ENCODE data around the gene ZNF440.
A peak's percentile ranks its signal among the peaks of the same experiment; 100 is the strongest.
"Not testable (repeated sequence)": the region's sequence is repeated elsewhere in the genome, so short reads cannot be mapped to it uniquely, and the experiment has no call there.

ZNF440 gene

DNA sequence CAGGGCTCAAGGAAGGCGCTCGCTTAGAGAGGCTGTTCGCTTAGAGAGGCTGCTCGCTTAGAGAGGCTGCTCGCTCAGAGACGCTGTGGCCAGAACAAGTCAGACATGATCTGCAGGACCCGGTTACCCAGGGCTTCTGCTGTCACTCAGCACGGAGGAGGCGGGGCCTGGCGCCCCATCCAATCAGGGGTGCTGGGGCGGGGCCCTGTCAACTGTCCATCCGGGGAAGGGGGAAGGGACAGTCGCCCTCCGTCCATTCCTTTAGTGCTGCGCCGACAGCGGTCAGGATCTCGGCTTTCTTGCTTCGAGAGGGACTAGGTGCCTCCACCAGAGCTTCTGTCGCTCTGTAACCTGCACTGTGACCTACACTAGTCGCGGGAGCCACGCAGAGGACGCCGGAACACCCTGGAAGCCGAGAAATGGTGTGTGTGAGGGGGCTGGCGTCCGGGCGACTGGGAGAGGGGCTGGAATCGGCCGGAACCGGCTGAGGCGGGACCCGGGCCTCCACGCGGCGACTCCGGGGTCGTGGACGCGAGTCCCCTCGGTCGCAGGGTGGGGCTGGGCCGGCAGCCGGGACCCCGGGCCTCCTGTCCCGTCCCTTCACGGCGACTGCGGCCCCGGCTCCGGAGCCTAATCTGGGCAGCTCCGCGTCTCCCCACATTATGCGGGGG lies at the start of gene ZNF440:
Gene ZNF440 (plus strand): TSS at position 245 of the 671 bp plus-strand sequence. CDS start 175 bp downstream, at position 420.
- Histone ChIP-seq H3K4me3 (ENCODE audit: low read length in 2 of 2) (peak within 1 kb of the TSS; percentile 69 to 98), H3K9ac (ENCODE audit: low read length in 2 of 2) (peak within 1 kb of the TSS; percentile 84 to 95), H3K27me3 (ENCODE audit: control insufficient read depth in 1 of 2, insufficient read depth in 2 of 2, low read length in 2 of 2) (no peaks in the 10 kb centered on the region), H3K27ac (ENCODE audit: low read length) (peak within 1 kb of the TSS; percentile 87), H3K4me1 (ENCODE audit: control insufficient read depth, insufficient read depth, low read length) (peaks cover 10% of the 10 kb centered on the region), H3K9me3 (ENCODE audit: control insufficient read depth in 2 of 2, low read length in 2 of 2) (no peaks in the 10 kb centered on the region), H3K36me3 (ENCODE audit: control insufficient read depth in 2 of 2, insufficient read depth in 2 of 2, low read length in 2 of 2) (no peaks in the 10 kb centered on the region)

DNA sequence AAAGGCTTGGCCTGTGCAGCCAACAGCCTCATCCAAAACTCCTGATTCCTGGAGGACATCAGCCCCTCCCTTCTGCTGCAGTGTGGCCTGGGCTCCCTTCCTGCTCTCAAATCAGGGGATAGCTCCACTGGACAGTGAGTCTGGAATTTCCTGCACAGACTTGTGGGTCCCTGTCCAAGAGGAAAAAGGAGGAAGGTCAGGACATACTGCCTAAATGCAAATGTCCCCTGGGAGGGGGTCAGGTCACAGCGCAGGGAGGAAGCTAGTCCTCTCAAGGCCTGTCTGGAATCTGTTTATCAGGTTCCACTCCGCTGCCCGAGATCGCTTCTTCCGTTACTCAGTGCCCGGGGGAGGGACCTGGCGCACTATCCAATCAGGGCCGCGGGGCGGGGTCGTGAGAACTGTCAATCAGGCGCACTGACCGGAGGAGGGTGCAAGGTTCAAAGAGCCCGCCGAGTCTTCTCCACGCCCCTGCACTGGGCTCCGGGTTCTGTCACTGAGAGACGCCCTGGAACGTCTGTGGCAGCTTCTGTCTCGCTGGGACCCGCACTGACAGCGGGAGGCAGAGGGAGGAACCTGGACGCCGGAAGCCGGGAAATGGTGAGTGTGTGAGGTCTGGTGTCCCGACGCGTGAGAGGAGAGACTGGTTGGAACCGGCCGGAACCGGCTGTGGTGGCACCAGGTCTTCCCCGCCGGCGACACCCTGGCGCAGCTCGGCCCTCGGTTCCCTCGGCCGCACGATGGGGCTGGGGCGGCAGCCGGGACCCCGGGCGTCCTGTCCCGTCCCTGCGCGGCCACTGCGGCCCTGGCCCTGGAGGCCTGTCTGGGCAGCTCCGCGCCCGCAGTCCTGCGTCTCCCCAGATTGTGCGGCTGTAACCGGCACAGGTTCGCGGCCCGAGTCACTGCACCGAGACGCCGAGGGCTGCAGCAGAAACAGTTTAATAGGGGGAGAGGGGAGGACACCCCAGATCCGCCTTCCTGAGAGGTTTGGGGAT lies 47.2 kb upstream of the ZNF440 start, which contains the start of gene ZNF441:
Gene ZNF441 (plus strand): TSS at position 404 of the 995 bp plus-strand sequence. CDS start 194 bp downstream, at position 598.
- Histone ChIP-seq H3K9me3 (ENCODE audit: control insufficient read depth in 2 of 2, low read length in 2 of 2) (no peaks in the 10 kb centered on the region), H3K36me3 (ENCODE audit: control insufficient read depth in 2 of 2, insufficient read depth in 2 of 2, low read length in 2 of 2) (no peaks in the 10 kb centered on the region), H3K27ac (ENCODE audit: low read length) (peak within 1 kb of the TSS; percentile 97), H3K4me1 (ENCODE audit: control insufficient read depth, insufficient read depth, low read length) (peaks cover 12% of the 10 kb centered on the region), H3K9ac (ENCODE audit: low read length in 2 of 2) (peak within 1 kb of the TSS; percentile 92 to 96), H3K27me3 (ENCODE audit: control insufficient read depth in 1 of 2, insufficient read depth in 2 of 2, low read length in 2 of 2) (no peaks in the 10 kb centered on the region), H3K4me3 (ENCODE audit: low read length in 2 of 2) (peak within 1 kb of the TSS; percentile 86 to 91)

DNA sequence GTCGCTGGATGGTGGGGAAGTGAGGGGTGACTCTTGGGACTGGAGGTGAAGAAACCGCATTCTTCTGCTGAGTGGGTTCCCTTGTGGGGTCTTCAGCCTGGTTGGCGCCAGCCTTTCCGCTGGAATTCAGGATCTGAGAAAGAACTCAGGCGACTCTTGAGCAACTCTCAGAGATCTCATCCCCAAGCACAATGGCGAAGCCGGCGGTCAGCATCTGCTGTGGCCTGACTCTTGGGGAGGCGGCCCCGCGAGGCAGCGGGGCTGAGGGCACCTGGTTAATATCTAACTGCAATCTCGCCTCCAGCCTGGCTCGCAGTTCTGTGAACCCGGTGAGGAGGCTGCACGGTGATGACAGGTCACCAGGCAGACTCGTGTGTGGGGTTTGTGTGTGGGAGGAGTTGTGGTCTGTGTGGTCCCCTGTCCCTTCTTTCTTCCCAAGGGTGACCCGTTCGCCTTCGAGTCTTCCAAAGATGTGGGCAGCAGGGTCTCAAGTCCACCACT lies 46.4 kb upstream of the ZNF440 start:
- H3K4me1 ChIP-seq (ENCODE audit: control insufficient read depth, insufficient read depth, low read length) = peaks cover 12% of the 10 kb centered on the region
- no peaks in the 10 kb centered on the region for H3K27me3 ChIP-seq (ENCODE audit: control insufficient read depth in 1 of 2, insufficient read depth in 2 of 2, low read length in 2 of 2)
- H3K27ac ChIP-seq (ENCODE audit: low read length) = peak overlapping the region; percentile 97
- peak overlapping the region; percentile 86 to 91 for H3K4me3 ChIP-seq (ENCODE audit: low read length in 2 of 2)
- H3K9ac ChIP-seq (ENCODE audit: low read length in 2 of 2) = peak overlapping the region; percentile 92 to 96
- no peaks in the 10 kb centered on the region for H3K9me3 ChIP-seq (ENCODE audit: control insufficient read depth in 2 of 2, low read length in 2 of 2)
- no peaks in the 10 kb centered on the region for H3K36me3 ChIP-seq (ENCODE audit: control insufficient read depth in 2 of 2, insufficient read depth in 2 of 2, low read length in 2 of 2)

DNA sequence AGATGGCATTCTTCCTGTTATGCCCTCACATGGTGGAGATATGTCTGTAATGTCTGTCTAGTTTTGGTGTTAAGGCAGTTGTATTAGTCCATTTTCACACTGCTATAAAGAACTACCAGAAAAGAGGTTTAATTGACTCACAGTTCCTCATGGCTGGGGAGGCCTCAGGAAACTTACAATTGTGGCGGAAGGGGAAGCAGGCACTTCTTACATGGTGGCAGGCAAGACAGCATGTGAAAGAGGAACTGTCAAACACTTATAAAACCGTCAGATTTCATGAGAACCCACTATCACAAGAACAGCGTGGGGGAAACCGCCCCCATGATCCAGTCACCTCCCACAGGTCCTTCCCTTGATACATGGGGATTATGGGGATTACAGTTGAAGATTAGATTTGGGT lies 44.1 kb upstream of the ZNF440 start:
- Histone ChIP-seq H3K9me3 (ENCODE audit: control insufficient read depth in 2 of 2, low read length in 2 of 2) (peaks cover 0 to 2% of the 10 kb centered on the region in 2 donors), H3K27me3 (ENCODE audit: control insufficient read depth in 1 of 2, insufficient read depth in 2 of 2, low read length in 2 of 2) (no peaks in the 10 kb centered on the region), H3K27ac (ENCODE audit: low read length) (no peak overlapping the region), H3K4me1 (ENCODE audit: control insufficient read depth, insufficient read depth, low read length) (peaks cover 12% of the 10 kb centered on the region), H3K4me3 (ENCODE audit: low read length in 2 of 2) (no peak overlapping the region), H3K36me3 (ENCODE audit: control insufficient read depth in 2 of 2, insufficient read depth in 2 of 2, low read length in 2 of 2) (no peaks in the 10 kb centered on the region), H3K9ac (ENCODE audit: low read length in 2 of 2) (no peak overlapping the region)

DNA sequence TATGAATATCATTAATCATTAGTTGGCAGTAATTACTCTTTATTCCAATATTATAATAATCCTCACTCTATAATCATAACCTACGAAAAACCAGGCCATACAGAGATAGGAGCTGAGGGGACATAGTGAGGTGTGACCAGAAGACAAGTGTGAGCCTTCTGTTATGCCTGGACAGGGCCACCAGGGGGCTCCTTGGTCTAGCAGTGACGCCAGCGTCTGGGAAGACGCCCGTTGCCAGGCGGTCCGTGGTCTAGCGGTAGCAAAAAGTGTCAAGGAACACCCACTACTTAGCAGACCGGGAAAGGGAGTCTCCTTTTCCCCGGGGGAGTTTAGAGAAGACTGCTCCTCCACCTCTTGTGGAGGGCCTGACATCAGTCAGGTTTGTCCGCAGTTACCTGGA lies 42.6 kb upstream of the ZNF440 start:
- not testable (repeated sequence) for H3K27me3 ChIP-seq (ENCODE audit: control insufficient read depth in 1 of 2, insufficient read depth in 2 of 2, low read length in 2 of 2); H3K36me3 ChIP-seq (ENCODE audit: control insufficient read depth in 2 of 2, insufficient read depth in 2 of 2, low read length in 2 of 2); H3K27ac ChIP-seq (ENCODE audit: low read length); H3K9me3 ChIP-seq (ENCODE audit: control insufficient read depth in 2 of 2, low read length in 2 of 2); H3K4me3 ChIP-seq (ENCODE audit: low read length in 2 of 2); H3K9ac ChIP-seq (ENCODE audit: low read length in 2 of 2)
- H3K4me1 ChIP-seq (ENCODE audit: control insufficient read depth, insufficient read depth, low read length) = peaks cover 10% of the 10 kb centered on the region

DNA sequence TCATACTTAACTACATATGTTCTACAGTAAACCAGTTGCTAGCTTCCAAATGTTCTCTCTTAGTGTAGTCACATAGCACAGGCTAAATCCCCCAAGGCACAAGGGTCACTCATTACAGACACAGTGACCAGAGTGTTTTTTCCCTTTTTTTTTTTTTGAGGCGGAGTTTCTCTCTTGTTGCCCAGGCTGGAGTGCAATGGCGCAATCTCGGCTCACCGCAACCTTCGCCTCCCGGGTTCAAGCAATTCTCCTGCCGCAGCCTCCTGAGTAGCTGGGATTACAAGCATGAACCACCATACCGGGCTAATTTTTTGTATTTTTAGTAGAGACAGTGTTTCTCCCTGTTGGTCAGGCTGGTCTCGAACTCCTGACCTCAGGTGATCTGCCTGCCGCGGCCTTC lies 37.4 kb upstream of the ZNF440 start:
- H3K4me3 ChIP-seq (ENCODE audit: low read length in 2 of 2); H3K27me3 ChIP-seq (ENCODE audit: control insufficient read depth in 1 of 2, insufficient read depth in 2 of 2, low read length in 2 of 2); H3K4me1 ChIP-seq (ENCODE audit: control insufficient read depth, insufficient read depth, low read length); H3K27ac ChIP-seq (ENCODE audit: low read length); H3K9ac ChIP-seq (ENCODE audit: low read length in 2 of 2): not testable (repeated sequence)
- H3K9me3 ChIP-seq (ENCODE audit: control insufficient read depth in 2 of 2, low read length in 2 of 2) = peaks cover 14 to 19% of the 10 kb centered on the region in 2 donors
- H3K36me3 ChIP-seq (ENCODE audit: control insufficient read depth in 2 of 2, insufficient read depth in 2 of 2, low read length in 2 of 2) = peaks cover 32 to 39% of the 10 kb centered on the region in 2 donors

DNA sequence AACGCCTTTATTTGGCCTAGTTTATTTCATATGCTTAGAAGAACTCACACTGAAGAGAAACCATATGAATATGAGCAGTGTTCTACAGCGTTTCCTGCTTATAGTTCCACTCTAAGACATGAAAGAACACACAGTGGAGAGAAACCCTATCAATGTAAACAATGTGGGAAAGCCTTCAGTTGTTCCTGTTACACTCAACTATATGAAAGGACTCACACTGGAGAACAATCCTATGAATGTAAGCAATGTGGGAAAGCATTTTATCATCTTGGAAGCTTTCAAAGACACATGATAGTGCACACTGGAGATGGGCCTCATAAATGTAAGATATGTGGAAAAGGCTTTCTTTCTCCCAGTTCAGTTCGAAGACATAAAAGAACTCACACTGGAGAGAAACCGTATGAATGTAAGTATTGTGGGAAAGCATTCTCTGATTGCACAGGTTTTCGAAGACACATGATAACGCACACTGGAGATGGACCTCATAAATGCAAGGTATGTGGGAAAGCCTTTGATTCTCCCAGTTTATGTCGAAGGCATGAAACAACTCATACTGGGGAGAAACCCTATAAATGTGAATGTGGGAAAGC lies 33.5 kb upstream of the ZNF440 start:
- Histone ChIP-seq H3K36me3 (ENCODE audit: control insufficient read depth in 2 of 2, insufficient read depth in 2 of 2, low read length in 2 of 2) (peaks cover 32 to 51% of the 10 kb centered on the region in 2 donors), H3K4me1 (ENCODE audit: control insufficient read depth, insufficient read depth, low read length) (no peaks in the 10 kb centered on the region), H3K9me3 (ENCODE audit: control insufficient read depth in 2 of 2, low read length in 2 of 2) (peaks cover 21 to 25% of the 10 kb centered on the region in 2 donors), H3K27ac (ENCODE audit: low read length) (no peak overlapping the region), H3K9ac (ENCODE audit: low read length in 2 of 2) (no peak overlapping the region), H3K4me3 (ENCODE audit: low read length in 2 of 2) (peak overlapping the region in 1 of 2 donors; percentile 24), H3K27me3 (ENCODE audit: control insufficient read depth in 1 of 2, insufficient read depth in 2 of 2, low read length in 2 of 2) (no peaks in the 10 kb centered on the region)

DNA sequence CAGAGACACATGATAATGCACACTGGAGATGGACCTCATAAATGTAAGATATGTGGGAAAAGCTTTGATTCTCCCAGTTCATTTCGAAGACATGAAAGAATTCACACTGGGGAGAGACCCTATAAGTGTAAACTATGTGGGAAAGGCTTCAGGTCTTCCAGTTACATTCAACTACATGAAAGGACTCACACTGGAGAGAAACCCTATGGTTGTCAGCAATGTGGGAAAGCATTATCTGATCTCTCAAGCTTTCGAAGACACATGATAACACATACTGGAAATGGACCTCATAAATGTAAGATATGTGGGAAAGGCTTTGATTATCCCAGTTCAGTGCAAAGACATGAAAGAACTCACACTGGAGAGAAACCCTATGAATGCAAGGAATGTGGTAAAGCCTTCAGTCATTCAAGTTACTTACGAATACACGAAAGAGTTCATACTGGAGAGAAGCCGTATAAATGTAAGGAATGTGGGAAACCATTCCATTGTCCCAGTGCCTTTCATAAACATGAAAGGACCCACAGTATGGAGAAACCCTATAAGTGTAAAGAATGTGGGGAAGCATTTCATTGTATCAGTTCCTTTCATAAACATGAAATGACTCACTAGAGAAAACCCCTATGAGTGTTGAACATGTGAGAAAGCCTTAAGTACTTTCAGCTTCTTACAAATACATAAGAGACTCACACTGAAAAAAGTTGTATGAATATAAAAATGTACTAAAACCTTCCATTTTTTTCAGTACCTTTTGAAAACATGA lies 32.6 kb upstream of the ZNF440 start:
- H3K9ac ChIP-seq (ENCODE audit: low read length in 2 of 2) = no peak overlapping the region
- peak overlapping the region in 1 of 2 donors; percentile 24 for H3K4me3 ChIP-seq (ENCODE audit: low read length in 2 of 2)
- H3K27ac ChIP-seq (ENCODE audit: low read length) = no peak overlapping the region
- peaks cover 32 to 51% of the 10 kb centered on the region in 2 donors for H3K36me3 ChIP-seq (ENCODE audit: control insufficient read depth in 2 of 2, insufficient read depth in 2 of 2, low read length in 2 of 2)
- H3K27me3 ChIP-seq (ENCODE audit: control insufficient read depth in 1 of 2, insufficient read depth in 2 of 2, low read length in 2 of 2) = no peaks in the 10 kb centered on the region
- H3K9me3 ChIP-seq (ENCODE audit: control insufficient read depth in 2 of 2, low read length in 2 of 2) = peaks cover 21 to 28% of the 10 kb centered on the region in 2 donors
- H3K4me1 ChIP-seq (ENCODE audit: control insufficient read depth, insufficient read depth, low read length) = no peaks in the 10 kb centered on the region

DNA sequence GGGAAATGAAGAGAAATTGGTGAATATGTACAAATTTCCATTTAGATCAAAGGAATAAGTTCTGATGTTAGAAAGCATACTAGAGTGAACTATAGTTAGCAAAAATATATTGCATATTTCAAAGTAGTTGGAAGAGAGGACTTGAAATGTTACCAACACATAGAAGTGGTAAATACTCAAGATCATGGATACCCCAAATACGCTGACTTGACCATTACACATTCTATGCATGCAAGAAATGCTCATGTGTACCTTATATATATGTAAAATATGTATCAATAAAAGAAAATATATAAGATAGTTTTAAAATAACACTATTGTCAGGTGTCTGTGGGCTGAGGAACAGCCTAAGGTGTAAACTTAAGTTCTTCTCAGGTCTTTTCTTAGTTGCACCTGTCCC lies 30.3 kb upstream of the ZNF440 start:
- Histone ChIP-seq H3K4me3 (ENCODE audit: low read length in 2 of 2) (no peak overlapping the region), H3K27me3 (ENCODE audit: control insufficient read depth in 1 of 2, insufficient read depth in 2 of 2, low read length in 2 of 2) (no peaks in the 10 kb centered on the region), H3K4me1 (ENCODE audit: control insufficient read depth, insufficient read depth, low read length) (no peaks in the 10 kb centered on the region), H3K27ac (ENCODE audit: low read length) (no peak overlapping the region), H3K36me3 (ENCODE audit: control insufficient read depth in 2 of 2, insufficient read depth in 2 of 2, low read length in 2 of 2) (peaks cover 21 to 37% of the 10 kb centered on the region in 2 donors), H3K9me3 (ENCODE audit: control insufficient read depth in 2 of 2, low read length in 2 of 2) (peaks cover 21 to 31% of the 10 kb centered on the region in 2 donors), H3K9ac (ENCODE audit: low read length in 2 of 2) (no peak overlapping the region)

DNA sequence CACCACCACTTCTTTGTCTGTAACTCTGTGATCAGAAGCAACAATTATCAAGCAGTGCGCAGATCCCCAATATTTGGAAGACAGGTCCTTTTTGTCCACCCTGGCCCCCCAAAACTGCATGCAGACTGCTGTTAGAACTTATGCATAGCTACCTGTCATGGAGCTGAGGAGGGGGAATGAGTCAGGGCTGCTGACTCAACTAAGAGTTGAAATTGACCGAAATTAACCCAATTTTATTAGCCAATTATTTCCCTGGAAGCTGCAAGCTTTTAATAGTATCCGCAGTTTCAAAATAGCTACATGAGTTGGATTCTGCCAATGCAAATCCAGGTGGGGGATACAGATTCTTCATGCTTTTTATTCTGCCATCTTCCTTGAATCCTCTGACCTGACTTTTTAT lies 29.7 kb upstream of the ZNF440 start:
- Histone ChIP-seq H3K4me3 (ENCODE audit: low read length in 2 of 2) (no peak overlapping the region), H3K4me1 (ENCODE audit: control insufficient read depth, insufficient read depth, low read length) (no peaks in the 10 kb centered on the region), H3K27ac (ENCODE audit: low read length) (no peak overlapping the region), H3K36me3 (ENCODE audit: control insufficient read depth in 2 of 2, insufficient read depth in 2 of 2, low read length in 2 of 2) (peaks cover 19 to 32% of the 10 kb centered on the region in 2 donors), H3K27me3 (ENCODE audit: control insufficient read depth in 1 of 2, insufficient read depth in 2 of 2, low read length in 2 of 2) (no peaks in the 10 kb centered on the region), H3K9ac (ENCODE audit: low read length in 2 of 2) (no peak overlapping the region), H3K9me3 (ENCODE audit: control insufficient read depth in 2 of 2, low read length in 2 of 2) (peaks cover 21 to 31% of the 10 kb centered on the region in 2 donors)

All from stomach smooth muscle (tissue), 2 donors.